Suprapubic skin (tissue), 4 donors: ENCODE measurements around the gene GNS. TPM values are rescaled to one million over a fixed set of nuclear protein-coding genes. Genes with fewer than 3 reads are reported as not detected.

Experiments
- DNase-seq, 2 donors: peaks; one replicate each; pipeline ENCODE4 v3.0.0-alpha.2; 2019; ENCODE audit warnings: low spot score in 2 of 2
- H3K27ac ChIP-seq: fragments of 200-600 bp; sonication (generic); one replicate; pipeline ENCODE4 v1.5.1; 2019
- H3K27me3 ChIP-seq: fragments of 200-600 bp; sonication (generic); one replicate; pipeline ENCODE4 v1.5.1; 2019
- H3K36me3 ChIP-seq: fragments of 200-600 bp; sonication (generic); one replicate; pipeline ENCODE4 v1.5.1; 2019
- H3K4me1 ChIP-seq: fragments of 200-600 bp; sonication (generic); one replicate; pipeline ENCODE4 v1.5.1; 2019
- H3K4me3 ChIP-seq: fragments of 200-600 bp; sonication (generic); one replicate; pipeline ENCODE4 v1.5.1; 2019; ENCODE audit warnings: mild to moderate bottlenecking
- H3K9me3 ChIP-seq: fragments of 200-600 bp; sonication (generic); one replicate; pipeline ENCODE4 v1.5.1; 2019
- EP300 ChIP-seq: sonication (generic); formaldehyde crosslinking; IDR thresholded peaks from one replicate; pipeline ENCODE4 v1.6.1; 2017; ENCODE audit warnings: antibody characterized with exemption
- POLR2A ChIP-seq, 2 donors: fragments of 450-650 bp; IDR thresholded peaks; one replicate each; pipeline ENCODE4 v1.6.1; 2017; ENCODE audit warnings: antibody characterized with exemption in 2 of 2, mild to moderate bottlenecking in 2 of 2, moderate library complexity in 2 of 2
- POLR2AphosphoS5 ChIP-seq, 3 donors: sonication (generic); formaldehyde crosslinking; IDR thresholded peaks; one replicate each; pipeline ENCODE4 v1.6.1; 2017; ENCODE audit warnings: antibody characterized with exemption in 3 of 3
- WGBS: methylation state at CpG from one replicate; pipeline ENCODE4 v1.1.5; 2018; 5-methylcytosine and 5-hydroxymethylcytosine counted together
- total RNA-seq, 4 donors: library from RNA; depleted of rRNA; stranded (reverse); fragments of >200 nt; gene quantifications; one replicate each; pipeline ENCODE4 v1.1.0, GENCODE V29; 2016
- TF ChIP-seq, protein P1 (sequence below), 2 donors: fragments of 200-600 bp in 1 of 2; fragments of 450-650 bp in 1 of 2; sonication (generic) in 1 of 2; IDR thresholded peaks; one replicate each; pipeline ENCODE4 v1.5.1; 2016 to 2019; ENCODE audit warnings: antibody characterized with exemption in 2 of 2, mild to moderate bottlenecking in 1 of 2, moderate library complexity in 1 of 2

GNS gene
- total RNA-seq, 4 donors from 2014 or later: 46.7 to 56.7 (median 49.6) TPM

DNA sequence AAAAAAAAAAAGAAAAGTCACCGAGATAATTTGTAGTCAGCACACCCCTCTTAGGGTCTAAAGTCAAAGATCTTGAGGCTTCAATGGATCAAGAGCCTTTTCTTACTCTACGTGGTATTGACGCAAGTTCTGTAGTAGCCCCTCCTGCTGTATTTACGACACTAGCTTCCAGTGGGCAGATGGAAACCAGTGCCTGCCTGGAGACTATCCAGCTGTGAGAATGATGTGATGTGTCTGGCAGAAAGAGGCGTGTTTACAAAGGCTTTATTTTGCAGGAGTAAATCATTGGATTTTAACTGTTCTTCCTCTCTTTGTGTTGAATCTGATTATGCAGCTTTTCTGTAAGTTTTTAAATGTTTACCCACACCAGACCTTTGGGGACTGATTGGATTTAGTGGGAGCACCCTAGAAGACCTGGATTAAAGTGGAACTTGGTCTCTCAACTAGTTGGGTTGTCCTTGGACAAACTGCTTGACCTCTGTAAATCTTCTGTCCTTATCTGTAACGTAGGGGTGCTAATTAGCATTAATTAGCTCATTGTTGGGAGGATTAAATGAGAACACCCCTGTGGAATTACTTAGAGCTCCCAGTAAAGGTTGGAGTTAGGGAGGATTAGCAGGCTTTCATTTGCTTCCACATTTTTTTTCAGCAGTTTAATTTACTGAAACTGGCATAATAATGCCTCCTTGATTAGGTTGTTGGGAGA is 76.5 kb downstream of the GNS start:
- peaks cover 35% of the 10 kb centered on the region for H3K4me1 ChIP-seq
- no peaks in the 10 kb centered on the region for H3K9me3 ChIP-seq
- TF ChIP-seq EP300 (peak; percentile 37), POLR2A (IDR thresholded peaks at IDR 0.05) (no peak), POLR2AphosphoS5 (IDR thresholded peaks at IDR 0.05) (no peak)
- TF ChIP-seq, protein P1, sequence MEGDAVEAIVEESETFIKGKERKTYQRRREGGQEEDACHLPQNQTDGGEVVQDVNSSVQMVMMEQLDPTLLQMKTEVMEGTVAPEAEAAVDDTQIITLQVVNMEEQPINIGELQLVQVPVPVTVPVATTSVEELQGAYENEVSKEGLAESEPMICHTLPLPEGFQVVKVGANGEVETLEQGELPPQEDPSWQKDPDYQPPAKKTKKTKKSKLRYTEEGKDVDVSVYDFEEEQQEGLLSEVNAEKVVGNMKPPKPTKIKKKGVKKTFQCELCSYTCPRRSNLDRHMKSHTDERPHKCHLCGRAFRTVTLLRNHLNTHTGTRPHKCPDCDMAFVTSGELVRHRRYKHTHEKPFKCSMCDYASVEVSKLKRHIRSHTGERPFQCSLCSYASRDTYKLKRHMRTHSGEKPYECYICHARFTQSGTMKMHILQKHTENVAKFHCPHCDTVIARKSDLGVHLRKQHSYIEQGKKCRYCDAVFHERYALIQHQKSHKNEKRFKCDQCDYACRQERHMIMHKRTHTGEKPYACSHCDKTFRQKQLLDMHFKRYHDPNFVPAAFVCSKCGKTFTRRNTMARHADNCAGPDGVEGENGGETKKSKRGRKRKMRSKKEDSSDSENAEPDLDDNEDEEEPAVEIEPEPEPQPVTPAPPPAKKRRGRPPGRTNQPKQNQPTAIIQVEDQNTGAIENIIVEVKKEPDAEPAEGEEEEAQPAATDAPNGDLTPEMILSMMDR (IDR thresholded peaks at IDR 0.05): no peak
- H3K4me3 ChIP-seq: no peak overlapping the region
- 51% methylated on average over 6 of the region's 6 CpGs for WGBS
- H3K27me3 ChIP-seq: no peaks in the 10 kb centered on the region
- peaks cover 11% of the 10 kb centered on the region for H3K36me3 ChIP-seq
- no peak for DNase-seq
- H3K27ac ChIP-seq: no peak overlapping the region

DNA sequence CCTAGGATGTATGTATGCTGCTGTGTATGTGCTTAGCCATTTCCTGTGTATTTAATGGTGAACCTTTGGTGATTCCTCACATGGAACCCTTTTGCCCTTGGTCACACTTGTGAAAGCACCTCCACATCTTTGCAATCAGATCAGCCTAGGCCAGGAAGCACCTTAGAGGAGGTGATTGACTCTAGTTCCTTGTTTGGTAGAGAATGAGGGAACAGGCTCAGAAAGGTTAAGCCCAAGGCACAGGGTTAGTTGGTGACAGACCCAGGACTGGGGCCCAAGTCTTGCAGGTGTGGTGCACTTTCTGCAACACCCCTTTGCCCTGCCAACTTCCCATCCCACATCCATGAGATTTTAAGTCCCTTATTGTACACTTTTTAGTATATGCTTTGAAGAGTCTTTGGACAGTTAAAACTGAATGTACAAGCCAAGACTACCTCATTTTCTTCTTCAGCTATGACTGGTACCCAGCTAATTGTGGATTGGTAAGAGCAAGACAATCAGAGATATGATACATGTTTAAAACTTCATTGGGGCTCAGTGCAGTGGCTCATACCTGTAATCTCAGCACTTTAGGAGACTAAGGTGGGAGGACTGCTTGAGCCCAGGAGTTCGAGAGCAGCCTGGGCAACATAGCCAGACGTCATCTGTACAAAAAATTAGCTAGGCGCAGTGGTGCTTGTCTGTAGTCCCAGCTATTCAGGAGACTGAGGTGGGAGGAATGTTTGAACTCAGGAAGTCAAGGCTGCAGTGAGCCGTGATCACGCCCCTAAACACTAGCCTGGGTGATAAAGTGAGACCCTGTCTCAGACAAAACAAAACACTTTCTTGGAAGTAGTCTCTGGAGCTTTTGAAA is 77.8 kb downstream of the GNS start:
- 87% methylated on average over 5 of the region's 5 CpGs for WGBS
- TF ChIP-seq POLR2AphosphoS5 (IDR thresholded peaks at IDR 0.05): no peak
- no peak for TF ChIP-seq POLR2A (IDR thresholded peaks at IDR 0.05)
- no peak for TF ChIP-seq EP300
- TF ChIP-seq, protein P1 (IDR thresholded peaks at IDR 0.05): no peak
- Histone ChIP-seq H3K36me3 (peaks cover 5% of the 10 kb centered on the region), H3K27ac (no peak overlapping the region), H3K4me3 (no peak overlapping the region), H3K27me3 (no peaks in the 10 kb centered on the region), H3K9me3 (no peaks in the 10 kb centered on the region), H3K4me1 (peaks cover 33% of the 10 kb centered on the region)
- DNase-seq: no peak

DNA sequence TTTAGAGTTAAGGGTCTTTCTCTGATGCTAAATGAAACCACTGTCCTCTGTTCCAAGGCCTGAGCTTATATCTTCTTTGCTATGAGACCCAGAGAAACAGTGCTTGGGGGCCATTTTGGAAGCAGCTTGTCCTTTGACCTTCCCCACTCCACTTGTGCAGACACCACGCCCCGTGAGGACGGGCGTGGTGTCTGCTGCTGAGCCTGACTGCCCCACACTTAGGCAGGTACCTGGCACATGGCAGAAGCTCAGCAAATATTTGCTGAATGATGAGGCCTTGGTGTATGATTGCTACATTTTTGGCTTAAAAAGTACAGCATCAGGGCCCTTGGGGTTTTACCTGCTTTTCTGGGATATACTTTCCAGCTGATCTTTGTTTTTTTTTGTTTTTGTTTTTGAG is 79.0 kb downstream of the GNS start:
- H3K4me3 ChIP-seq: peak overlapping the region; percentile 22
- no peaks in the 10 kb centered on the region for H3K9me3 ChIP-seq
- WGBS: 60% methylated on average over 4 of the region's 4 CpGs
- no peak for DNase-seq
- H3K27me3 ChIP-seq: no peaks in the 10 kb centered on the region
- H3K27ac ChIP-seq: peak overlapping the region; percentile 59
- TF ChIP-seq POLR2AphosphoS5 (IDR thresholded peaks at IDR 0.05): no peak
- TF ChIP-seq, protein P1 (IDR thresholded peaks at IDR 0.05): no peak
- no peak for TF ChIP-seq EP300
- no peak for TF ChIP-seq POLR2A (IDR thresholded peaks at IDR 0.05)
- H3K4me1 ChIP-seq: peaks cover 41% of the 10 kb centered on the region
- no peaks in the 10 kb centered on the region for H3K36me3 ChIP-seq

DNA sequence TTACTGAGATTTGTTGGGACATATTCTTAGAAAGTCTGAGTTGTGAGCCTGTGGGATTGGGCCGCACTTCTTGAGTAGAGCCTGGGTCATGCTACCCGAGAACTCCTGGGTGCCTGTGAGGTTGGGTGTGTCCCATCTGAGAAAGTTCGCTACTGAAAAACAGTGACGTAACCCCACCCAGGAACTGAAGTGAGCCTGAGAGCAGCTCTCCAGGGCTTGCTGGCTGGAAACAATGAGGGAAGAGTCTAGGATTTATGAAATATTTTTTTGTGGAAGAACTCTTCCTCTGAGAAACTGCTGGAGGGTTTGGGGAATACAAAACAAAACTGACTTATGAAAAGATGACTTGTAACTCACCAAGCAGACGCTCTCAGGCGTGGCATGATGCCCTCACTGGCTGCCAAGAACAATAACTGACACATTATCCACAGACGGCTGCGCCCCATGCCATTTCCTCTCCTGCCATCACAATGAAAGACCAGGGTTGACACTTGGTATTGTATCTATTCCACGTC is 79.7 kb downstream of the GNS start:
- Histone ChIP-seq H3K36me3 (no peaks in the 10 kb centered on the region), H3K9me3 (no peaks in the 10 kb centered on the region), H3K4me3 (peak overlapping the region; percentile 22), H3K27ac (peak overlapping the region; percentile 59), H3K27me3 (no peaks in the 10 kb centered on the region), H3K4me1 (peaks cover 41% of the 10 kb centered on the region)
- WGBS: 16% methylated on average over 9 of the region's 9 CpGs
- DNase-seq: peak; percentile 85 to 87
- TF ChIP-seq POLR2AphosphoS5 (IDR thresholded peaks at IDR 0.05) (no peak), EP300 (no peak), POLR2A (IDR thresholded peaks at IDR 0.05) (no peak)
- TF ChIP-seq, protein P1 (IDR thresholded peaks at IDR 0.05): no peak

DNA sequence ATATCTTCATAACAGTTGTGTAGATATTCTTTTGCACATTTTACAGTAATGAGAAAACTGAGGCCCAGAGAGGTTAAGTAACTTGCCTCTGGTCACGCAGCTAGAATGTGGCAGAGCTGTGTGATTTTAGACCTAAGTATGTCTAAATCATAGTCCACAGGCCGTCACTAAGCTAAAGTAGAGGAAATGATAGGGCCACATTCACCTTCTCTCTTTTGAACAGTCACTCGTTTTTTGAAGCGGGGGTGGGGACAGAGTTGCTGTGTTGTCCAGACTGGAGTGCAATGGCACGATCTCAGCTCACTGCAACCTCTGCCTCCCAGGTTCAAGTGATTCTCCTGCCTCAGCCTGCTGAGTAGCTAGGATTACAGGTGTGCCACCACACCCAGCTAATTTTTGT is 80.4 kb downstream of the GNS start:
- Histone ChIP-seq H3K4me1 (peaks cover 45% of the 10 kb centered on the region), H3K9me3 (no peaks in the 10 kb centered on the region), H3K4me3 (no peak overlapping the region), H3K36me3 (no peaks in the 10 kb centered on the region), H3K27ac (peak overlapping the region; percentile 59), H3K27me3 (no peaks in the 10 kb centered on the region)
- TF ChIP-seq POLR2AphosphoS5 (IDR thresholded peaks at IDR 0.05): no peak
- no peak for TF ChIP-seq EP300
- TF ChIP-seq, protein P1 (IDR thresholded peaks at IDR 0.05): no peak
- no peak for TF ChIP-seq POLR2A (IDR thresholded peaks at IDR 0.05)
- DNase-seq: no peak
- WGBS: 69% methylated on average over 5 of the region's 5 CpGs
